HFF-Myc (cell line): ENCODE results near the gene NCOA6.
"Not testable (repeated sequence)": the region's sequence is repeated elsewhere in the genome, so short reads cannot be mapped to it uniquely, and the experiment has no call there.

Experiments used
- DNase-seq: peaks from one replicate; pipeline ENCODE4 v3.0.0-alpha.2; 2011; ENCODE audit warnings: low read depth; ENCODE audit errors: extremely low read depth
- H3K4me3 ChIP-seq: replicated peaks from 2 replicates; pipeline ENCODE4 v1.5.1; 2011; ENCODE audit warnings: low read depth, mild to moderate bottlenecking, control low read depth, low read length
- CTCF ChIP-seq: IDR thresholded peaks from 2 replicates; pipeline ENCODE4 v1.5.1; 2012; ENCODE audit warnings: mild to moderate bottlenecking, low read depth, low read length, control low read depth; ENCODE audit errors: missing control alignments

The NCOA6 gene

GRCh38 chr20:34797012-34797995, 28.1 kb downstream of the NCOA6 start:
- no peak overlapping the region for H3K4me3 ChIP-seq
- TF ChIP-seq CTCF = no peak
- DNase-seq = no peak

- no peak for TF ChIP-seq CTCF
- DNase-seq = no peak
- H3K4me3 ChIP-seq = no peak overlapping the region
Observed at GRCh38 chr20:34794006-34794585, 31.4 kb downstream of the NCOA6 start.

GRCh38 chr20:34792687-34793363, 32.6 kb downstream of the NCOA6 start:
- no peak for TF ChIP-seq CTCF
- no peak overlapping the region for H3K4me3 ChIP-seq
- DNase-seq = no peak

- no peak for DNase-seq
- no peak overlapping the region for H3K4me3 ChIP-seq
- TF ChIP-seq CTCF = no peak
Observed at GRCh38 chr20:34791289-34792020, 34.0 kb downstream of the NCOA6 start.

GRCh38 chr20:34781220-34781619, 44.2 kb downstream of the NCOA6 start:
- no peak for TF ChIP-seq CTCF
- no peak overlapping the region for H3K4me3 ChIP-seq
- no peak for DNase-seq

- H3K4me3 ChIP-seq, DNase-seq: not testable (repeated sequence)
Observed at GRCh38 chr20:34780291-34780690, 45.2 kb downstream of the NCOA6 start.
